Tibial nerve (tissue), 3 donors: ENCODE results near the gene ISG15.

ENCODE experiments used
- CTCF ChIP-seq, 5 experiments: fragments of 200-600 bp in 3 of 5; fragments of 450-650 bp in 2 of 5; sonication (generic) in 3 of 5; IDR thresholded peaks; one replicate each; pipeline ENCODE4 v1.5.1; 2016 to 2019; ENCODE audit warnings: antibody characterized with exemption in 5 of 5, mild to moderate bottlenecking in 3 of 5, moderate library complexity in 2 of 5
- POLR2A ChIP-seq, 2 donors: fragments of 450-650 bp; IDR thresholded peaks; one replicate each; pipeline ENCODE4 v1.6.1; 2017; ENCODE audit warnings: antibody characterized with exemption in 2 of 2, mild to moderate bottlenecking in 2 of 2, moderate library complexity in 2 of 2

GRCh38 chr1:1025730-1026129 is 12.4 kb downstream of the ISG15 start:
- TF ChIP-seq CTCF (IDR thresholded peaks at IDR 0.05) (no peak), POLR2A (IDR thresholded peaks at IDR 0.05) (no peak)
